ENCODE results near the gene HDAC11.

GRCh38 chr3:13552857-13553652, 72.9 kb downstream of the HDAC11 start:
- no peak for TF ChIP-seq POLR2AphosphoS5 (IDR thresholded peaks at IDR 0.05; ENCODE audit: low read depth, low read length)
- no peak for TF ChIP-seq POLR2A (IDR thresholded peaks at IDR 0.05; ENCODE audit: low read depth, low read length)
- TF ChIP-seq TAF1 (IDR thresholded peaks at IDR 0.05; ENCODE audit: borderline replicate concordance, low read depth, low read length), result no peak

Data from GM12892 (cell line).